DMS53 treated with DMSO at 0.1 percent for 48 hours (cell line): ENCODE measurements around the gene CMTR2.

Experiments
- DNase-seq: peaks from one replicate; lab custom pipeline; 2025; ENCODE audit not compliant: unreplicated experiment; lab: John Stamatoyannopoulos, UW

CMTR2 gene

DNA sequence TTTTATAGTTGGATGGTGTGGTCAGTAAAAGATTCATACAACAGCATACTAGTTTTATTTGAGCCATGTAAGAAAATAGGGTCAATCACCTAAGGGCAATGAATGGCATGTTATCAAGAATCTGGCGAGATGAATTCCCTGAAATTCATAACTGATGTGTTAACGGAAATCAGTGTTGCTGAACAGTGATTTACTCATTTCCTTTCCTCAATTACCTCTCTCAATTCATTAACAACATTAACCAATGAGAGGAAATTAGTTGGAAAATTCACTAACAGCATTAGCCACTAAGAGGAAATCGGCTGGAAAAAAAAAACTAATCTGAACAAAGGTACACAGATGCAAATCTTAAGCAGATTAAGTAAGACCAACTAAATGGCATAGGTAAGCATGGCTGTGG is 6.3 kb downstream of the CMTR2 start:
- DNase-seq: no peak

DNA sequence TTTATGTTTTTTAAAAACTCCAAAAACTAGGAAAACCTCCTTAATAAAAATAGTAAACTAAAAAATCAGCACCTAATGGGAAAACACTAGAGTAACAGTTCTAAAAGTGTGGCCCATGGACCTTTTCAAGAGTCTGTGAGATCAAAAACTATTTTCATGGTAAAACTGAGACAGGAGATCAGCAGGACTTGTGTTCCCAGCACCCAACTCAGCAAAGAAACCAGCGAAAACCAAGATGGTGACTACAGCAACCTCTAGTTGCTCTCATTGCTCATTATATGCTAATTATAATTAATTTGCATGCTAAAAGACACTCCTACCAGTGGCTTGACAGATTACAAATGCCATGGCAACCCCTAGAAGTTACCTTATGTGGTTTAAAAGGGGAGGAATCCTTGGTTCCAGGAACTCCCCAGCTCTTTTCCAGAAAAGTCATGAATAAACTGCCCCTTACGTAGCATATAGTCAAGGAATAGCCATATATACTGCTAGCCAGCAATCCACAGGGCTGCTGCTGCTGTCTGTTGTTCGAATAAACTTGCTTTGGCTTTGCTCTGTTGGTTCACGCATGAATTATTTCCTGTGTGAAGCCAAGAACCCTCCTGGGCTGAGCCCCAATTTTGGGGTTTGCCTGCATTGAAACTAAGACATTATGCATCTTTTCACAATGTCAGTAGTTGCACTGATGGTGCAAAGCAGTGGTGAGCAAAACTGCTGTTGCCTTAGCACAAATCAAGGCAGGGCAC is 12.4 kb downstream of the CMTR2 start:
- no peak for DNase-seq

DNA sequence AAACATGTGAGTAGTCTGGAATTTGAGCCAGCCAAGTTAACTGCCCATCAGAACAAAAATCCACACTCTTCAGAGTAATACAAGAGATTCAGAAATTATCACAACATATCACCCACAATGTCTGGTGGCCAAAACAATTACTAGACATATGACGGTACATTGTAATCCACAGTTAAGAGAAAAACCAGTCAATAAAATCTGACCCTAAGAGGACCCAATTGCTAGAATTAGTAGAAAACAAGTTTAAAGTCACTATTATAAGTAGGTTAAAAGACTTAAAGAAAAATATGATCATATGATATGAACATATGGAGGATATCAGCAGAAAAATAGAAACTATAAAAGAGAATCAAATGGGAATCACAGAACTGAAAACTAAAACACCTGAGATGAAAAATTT is 15.8 kb downstream of the CMTR2 start:
- DNase-seq: no peak

DNA sequence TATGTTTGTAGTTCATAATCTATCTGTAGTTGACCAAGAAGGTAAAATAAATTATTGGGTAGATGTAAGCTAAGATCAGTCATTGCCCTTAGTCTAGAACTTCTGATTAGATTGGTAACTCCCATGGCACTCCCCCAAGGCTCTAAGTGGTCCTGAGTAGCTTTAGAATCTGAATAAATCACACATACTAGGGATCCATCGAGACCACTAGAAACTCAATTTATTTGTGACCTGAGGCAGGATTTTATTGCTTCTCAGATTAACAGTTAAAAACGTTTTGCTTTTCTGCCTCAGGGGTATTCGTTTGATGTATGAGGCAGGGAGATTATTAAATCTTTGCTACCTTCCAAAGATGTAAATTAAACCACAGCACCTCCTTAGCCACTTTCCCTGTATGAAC is 24.9 kb downstream of the CMTR2 start:
- DNase-seq: no peak

DNA sequence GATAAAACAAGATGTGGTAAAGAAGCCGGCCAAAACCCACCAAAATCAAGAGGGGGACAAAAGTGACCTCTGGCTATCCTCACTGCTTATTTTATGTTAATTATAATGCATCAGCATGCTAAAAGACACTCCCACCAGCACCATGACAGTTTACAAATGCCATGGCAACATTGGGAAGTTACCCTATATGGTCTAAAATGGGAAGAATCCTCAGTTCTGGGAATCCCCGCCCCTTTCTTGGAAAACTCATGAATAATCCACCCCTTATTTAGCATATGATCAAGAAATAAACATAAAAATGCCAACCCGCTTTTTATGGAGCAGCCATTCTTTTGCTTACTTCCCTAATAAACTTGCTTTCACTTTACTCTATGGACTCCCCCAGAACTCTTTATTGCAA is 25.6 kb downstream of the CMTR2 start:
- no peak for DNase-seq

GRCh38 chr16:71262391-71262790 is 26.8 kb downstream of the CMTR2 start:
- DNase-seq: no peak

DNA sequence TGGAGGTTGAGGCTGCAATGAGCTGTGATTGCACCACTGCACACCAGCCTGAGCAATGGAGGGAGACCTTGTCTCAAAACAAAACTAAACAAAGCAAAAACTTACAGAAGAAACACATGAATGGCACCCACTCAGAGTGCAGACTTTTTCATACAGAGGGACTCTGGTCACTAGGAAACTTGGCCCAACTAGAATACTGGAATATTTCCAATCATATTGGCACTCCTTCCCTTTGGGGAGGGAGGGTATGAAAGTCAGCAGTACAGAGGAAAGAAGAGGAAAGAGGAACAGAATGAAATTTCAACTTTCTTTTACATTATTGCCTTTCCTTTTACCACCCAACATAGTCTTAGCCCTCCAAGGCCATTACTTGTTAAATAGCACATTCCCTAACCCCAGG is 28.2 kb downstream of the CMTR2 start:
- DNase-seq: no peak

GRCh38 chr16:71259086-71259485 is 30.1 kb downstream of the CMTR2 start:
- DNase-seq: no peak

DNA sequence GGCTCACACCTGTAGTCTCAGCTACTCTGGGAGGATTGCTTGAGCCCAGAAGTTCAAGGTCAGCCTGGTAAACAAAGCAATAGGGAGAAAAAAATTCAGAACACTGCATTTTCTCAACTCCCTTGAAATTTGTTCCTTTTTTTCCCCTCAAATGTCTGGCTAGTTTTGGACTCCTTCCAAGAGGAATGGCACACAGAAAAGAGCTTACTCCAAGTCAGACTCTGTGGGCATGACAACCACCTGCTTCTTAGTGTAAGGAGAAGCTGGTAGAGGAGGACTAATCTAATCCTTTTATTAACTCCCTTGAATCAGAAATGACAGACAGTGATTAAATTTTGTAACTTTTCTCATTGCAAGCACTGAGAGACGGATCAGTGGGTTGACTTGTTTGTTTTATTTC is 30.8 kb downstream of the CMTR2 start:
- no peak for DNase-seq

GRCh38 chr16:71257768-71258167 is 31.4 kb downstream of the CMTR2 start:
- DNase-seq: no peak

DNA sequence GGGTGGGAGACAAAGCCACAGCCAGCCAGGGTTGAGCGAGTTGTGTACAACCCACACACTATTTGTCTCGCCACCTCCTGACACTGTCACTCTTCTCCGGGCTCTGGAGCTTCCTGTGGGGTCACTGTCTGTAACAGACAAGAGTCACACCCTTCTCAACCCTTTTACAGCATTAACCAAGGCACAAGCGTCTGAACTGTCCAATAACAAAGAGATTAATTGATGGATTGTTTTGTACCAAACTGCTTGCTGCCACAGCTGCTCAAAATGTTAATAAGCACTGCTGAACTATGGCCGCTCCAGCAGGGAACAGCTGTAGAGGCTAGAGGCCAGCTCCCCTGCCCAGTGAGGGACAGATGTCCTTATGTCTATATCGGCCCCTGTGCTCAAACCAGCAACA is 33.5 kb downstream of the CMTR2 start:
- DNase-seq: no peak

DNA sequence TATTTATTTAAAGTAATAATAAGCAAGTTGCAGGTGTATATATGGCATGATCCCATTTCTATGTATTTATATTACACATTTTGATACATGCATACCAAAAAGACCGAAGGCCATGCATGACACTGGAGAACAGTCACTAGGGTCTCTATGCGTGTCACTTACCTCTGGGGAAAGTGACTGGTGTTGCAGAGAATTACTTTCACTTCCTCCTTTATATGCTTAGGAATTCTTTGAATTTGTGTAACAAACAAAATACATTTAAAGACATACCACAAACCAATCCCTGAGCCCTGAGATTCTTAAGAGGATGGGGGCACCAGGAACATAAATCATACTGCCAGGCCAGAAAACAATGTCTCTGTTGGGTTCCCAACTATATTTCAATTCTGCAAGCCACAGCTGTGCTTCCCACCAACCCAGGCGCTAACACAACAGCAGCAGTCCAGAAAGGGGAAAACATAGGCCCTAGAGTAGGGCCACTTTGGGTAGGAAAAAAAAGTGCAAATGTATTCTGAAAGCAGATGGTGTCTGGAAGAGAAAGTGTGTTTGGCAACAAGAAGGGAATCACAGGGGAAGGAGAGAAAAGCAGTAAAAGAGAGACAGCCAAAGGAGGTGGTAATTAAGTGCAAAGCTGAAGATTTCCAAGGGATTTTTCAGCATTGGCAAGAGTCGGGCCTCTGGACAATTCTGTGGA is 34.2 kb downstream of the CMTR2 start:
- DNase-seq: no peak

DNA sequence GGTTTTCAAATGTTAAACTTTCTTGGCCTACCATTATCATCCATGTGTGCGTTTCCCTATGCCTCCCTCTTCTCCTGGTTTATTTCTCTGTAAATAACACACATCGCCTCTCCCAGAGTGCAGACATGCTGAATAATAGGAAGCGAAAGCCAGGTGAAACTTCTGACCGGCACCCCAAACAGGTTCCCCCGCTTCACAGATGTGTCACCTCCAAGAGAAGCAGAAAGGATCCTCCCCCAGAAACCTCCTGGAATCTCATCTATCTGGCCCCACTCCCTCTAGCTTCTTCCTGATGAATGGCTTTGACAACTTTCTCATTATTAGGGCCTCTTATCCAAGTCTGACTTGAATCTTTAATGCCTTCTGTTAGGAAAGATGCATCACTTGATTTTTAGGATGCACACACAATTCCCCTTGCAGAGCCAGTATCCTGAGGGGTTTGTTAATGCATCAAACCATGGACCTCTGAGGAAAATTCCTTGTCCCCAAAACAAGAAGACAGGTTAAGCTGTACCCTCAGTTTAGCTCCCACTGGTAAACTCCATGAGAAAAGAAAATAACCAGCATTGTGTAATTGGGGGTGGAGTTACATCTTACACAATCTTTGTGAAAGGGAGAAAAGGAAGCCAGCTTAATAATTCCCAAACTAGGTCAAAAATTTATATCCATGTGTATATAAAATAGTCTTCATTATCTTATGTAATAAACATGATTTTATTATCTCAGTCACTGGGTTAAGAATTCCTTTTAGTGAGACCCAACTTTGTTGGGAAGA is 38.6 kb downstream of the CMTR2 start:
- no peak for DNase-seq

DNA sequence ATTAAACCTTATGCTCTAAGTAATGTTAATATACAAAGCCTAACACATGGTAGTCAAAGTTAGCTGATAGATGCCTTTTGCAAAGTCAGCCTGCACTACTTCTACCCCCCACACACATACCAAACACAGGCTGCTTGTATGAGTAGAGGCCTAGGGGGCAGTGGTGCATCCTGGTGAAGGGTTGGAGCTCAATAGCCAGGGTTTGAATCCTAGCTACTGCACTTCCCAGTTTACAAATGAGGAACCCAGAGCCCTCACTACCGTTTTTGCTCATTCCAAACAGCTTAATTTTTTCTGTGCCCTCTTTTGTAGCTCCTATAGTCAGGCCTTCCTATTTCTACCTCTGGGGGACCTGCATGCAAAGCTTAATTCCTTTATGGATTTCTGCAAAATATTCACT is 39.8 kb downstream of the CMTR2 start:
- DNase-seq: no peak

DNA sequence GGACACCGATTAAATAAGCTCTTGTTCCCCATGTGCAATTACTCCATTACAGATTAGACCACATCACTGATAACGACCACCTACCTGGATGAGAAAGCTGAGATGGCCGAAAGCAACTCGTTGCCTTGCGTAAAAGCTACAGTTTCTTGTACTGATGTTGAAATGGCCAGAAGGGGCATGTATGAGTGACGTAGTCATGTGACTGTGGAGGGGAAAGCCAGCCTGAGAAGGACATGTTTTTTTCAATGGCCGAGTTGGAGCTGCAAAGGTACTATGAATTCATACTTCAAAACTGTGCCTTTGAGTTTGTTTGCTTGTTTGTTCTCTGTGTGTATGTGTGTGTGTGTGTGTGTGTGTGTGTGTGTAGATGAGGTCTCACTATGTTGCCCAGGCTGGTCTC is 41.7 kb downstream of the CMTR2 start:
- DNase-seq: no peak

DNA sequence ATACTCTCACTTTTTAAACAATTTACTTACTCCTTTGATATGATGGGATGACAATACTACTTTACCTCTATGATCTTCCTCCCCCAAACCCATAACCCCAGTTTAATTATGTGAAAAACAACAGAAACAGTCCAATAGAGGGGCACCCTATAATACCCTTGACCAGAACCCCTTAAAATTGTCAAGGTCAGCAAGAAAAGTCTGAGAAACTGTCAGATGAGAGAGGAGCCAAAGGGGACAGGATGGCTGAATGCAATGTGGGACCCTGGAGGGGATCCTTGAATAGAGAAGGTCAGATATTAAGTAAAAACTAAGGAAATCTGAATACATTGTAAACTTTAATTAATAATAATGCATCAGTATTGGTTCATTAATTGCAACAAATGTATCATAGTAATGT is 42.9 kb downstream of the CMTR2 start:
- no peak for DNase-seq

DNA sequence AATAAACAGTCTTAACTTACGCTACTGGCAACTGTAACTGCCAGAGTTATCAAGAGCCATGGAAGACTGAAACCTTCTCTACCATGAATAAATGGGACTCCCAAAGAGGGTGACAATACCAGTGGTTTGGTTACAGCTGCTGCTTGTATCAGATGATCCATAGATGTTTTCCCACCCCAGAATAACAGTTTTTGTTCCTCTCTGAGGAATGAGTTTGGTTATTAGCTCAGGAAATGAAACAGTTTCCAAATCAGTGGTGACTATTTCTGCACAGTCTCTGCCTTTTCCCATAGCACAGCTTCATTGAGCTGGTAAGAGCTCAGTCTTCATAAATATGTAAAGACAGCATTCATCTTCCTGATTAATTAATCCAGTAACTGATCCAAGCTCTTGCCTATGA is 44.7 kb downstream of the CMTR2 start:
- DNase-seq: no peak

DNA sequence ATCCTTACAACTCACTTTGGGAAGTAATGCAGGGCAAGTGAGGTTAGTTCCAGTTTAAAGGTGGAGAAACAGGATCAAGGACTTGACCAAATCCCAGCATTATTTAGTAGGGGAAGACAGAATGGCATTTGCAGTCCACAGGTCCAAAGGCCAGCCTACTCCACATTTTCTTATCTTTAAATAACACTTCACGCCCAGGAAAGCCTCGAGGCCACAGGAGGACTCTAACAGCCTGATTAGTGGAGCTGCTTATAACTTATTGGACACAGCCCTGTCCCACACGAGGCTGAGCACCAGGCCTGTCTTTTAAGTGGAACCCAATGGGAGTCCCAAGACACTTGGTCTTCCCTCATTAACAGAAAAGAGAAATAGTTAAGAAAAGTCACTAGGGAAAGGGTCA is 46.6 kb downstream of the CMTR2 start:
- DNase-seq: no peak

GRCh38 chr16:71242036-71242435 is 47.2 kb downstream of the CMTR2 start:
- no peak for DNase-seq
